ENCODE measurements around the gene NDUFAF3.

GRCh38 chr3:48982016-48982415, 39.9 kb upstream of the NDUFAF3 start:
- TF ChIP-seq EZH2 (IDR thresholded peaks at IDR 0.05; ENCODE audit: low read length, missing control alignments) = no peak
- TF ChIP-seq CTCF (conservative IDR thresholded peaks at IDR 0.05 in 1 of 2, IDR thresholded peaks at IDR 0.05 in 1 of 2; ENCODE audit: low read depth in 1 of 2, low read length in 2 of 2) = no peak
